HepG2 (cell line): Measurements from ENCODE around the gene ZDHHC15. TPM values are rescaled to one million over a fixed set of nuclear protein-coding genes. Genes with fewer than 3 reads are reported as not detected.
"Not testable (repeated sequence)": the region's sequence is repeated elsewhere in the genome, so short reads cannot be mapped to it uniquely, and the experiment has no call there.

Source experiments
- ATAC-seq: fragments of 200-7000 bp; cut with Tn5 transposase; 3 replicates; pipeline ENCODE4 v1.9.1; 2020; ENCODE audit warnings: mild to moderate bottlenecking, moderate library complexity
- BruUV-seq: library from RNA; stranded (reverse); fragments of 400-500 nt; replicated peaks from 2 replicates; lab custom pipeline; 2021; lab: Mats Ljungman, UMichigan
- CTCF ChIA-PET: fragments of 300-600 bp; formaldehyde crosslinking; extraction: SDS; loops from one replicate; lab custom pipeline; 2021; ENCODE audit warnings: low total read pairs, inconsistent platforms, low intra/inter-chr PET ratio; lab: Yijun Ruan, JAX
- POLR2A ChIA-PET: fragments of 350-600 bp; sonication (Branson Sonifier 250); formaldehyde crosslinking; loops from one replicate; lab custom pipeline; 2020; ENCODE audit warnings: antibody characterized with exemption, inconsistent platforms; lab: Yijun Ruan, JAX
- DNase-seq: peaks from one replicate; pipeline ENCODE4 v3.0.0-alpha.2; 2015; ENCODE audit warnings: low spot score
- FAIRE-seq: peaks from 3 replicates; lab custom pipeline; 2011; peaks lifted over from hg19 to GRCh38; lab: Jason Lieb, UNC
- H2AFZ ChIP-seq: one replicate; pipeline ENCODE4 v1.6.1; 2011; ENCODE audit warnings: low read length, inconsistent platforms
- H3K27ac ChIP-seq: fragments of 300-600 bp; 3 replicates; pipeline ENCODE4 v1.8.0; 2011; ENCODE audit warnings: mixed run types, mild to moderate bottlenecking, mixed read lengths, low read length, inconsistent platforms; ENCODE audit not compliant: insufficient read depth; ENCODE audit errors: extremely low read length
- H3K27me3 ChIP-seq, 2 experiments: fragments of 200-600 bp in 1 of 2; 2 replicates in 1 of 2; 3 replicates in 1 of 2; pipeline versions ENCODE4 v1.6.0 to v1.8.0; 2011; ENCODE audit warnings: low read length in 2 of 2, mild to moderate bottlenecking in 2 of 2, moderate library complexity in 2 of 2, inconsistent platforms in 1 of 2; ENCODE audit not compliant: insufficient read depth in 2 of 2, control insufficient read depth in 1 of 2
- H3K36me3 ChIP-seq, 2 experiments: fragments of 200-600 bp in 1 of 2; replicated peaks in 1 of 2; 2 replicates in 1 of 2; 3 replicates in 1 of 2; pipeline versions ENCODE4 v1.5.1 to v1.8.0; 2011; ENCODE audit warnings: low read length in 2 of 2, inconsistent platforms in 1 of 2; ENCODE audit not compliant: insufficient read depth in 2 of 2, control insufficient read depth in 1 of 2
- H3K4me1 ChIP-seq: 2 replicates; pipeline ENCODE4 v1.5.1; 2012; ENCODE audit warnings: low read length, inconsistent platforms; ENCODE audit not compliant: insufficient read depth
- H3K4me2 ChIP-seq: 2 replicates; pipeline ENCODE4 v1.6.0; 2011; ENCODE audit warnings: low read depth, low read length, inconsistent platforms
- H3K4me3 ChIP-seq, 3 experiments: fragments of 200-600 bp in 1 of 3; sonication (generic), shearing (Covaris generic) in 1 of 3; replicated peaks in 1 of 3; 2 replicates each; pipeline ENCODE4 v1.5.1; 2011 to 2016; ENCODE audit warnings: low read length in 3 of 3, inconsistent platforms in 2 of 3, low read depth in 2 of 3, mild to moderate bottlenecking in 2 of 3, control low read depth in 1 of 3, mixed read lengths in 1 of 3; ENCODE audit not compliant: insufficient read depth in 1 of 3
- H3K79me2 ChIP-seq: one replicate; pipeline ENCODE4 v1.6.1; 2011; ENCODE audit warnings: low read length, inconsistent platforms; ENCODE audit not compliant: insufficient read depth
- H3K9ac ChIP-seq: 2 replicates; pipeline ENCODE4 v1.6.0; 2011; ENCODE audit warnings: mild to moderate bottlenecking, low read depth, low read length, inconsistent platforms; ENCODE audit not compliant: insufficient read depth
- H3K9me3 ChIP-seq: 2 replicates; pipeline ENCODE4 v1.5.1; 2012; ENCODE audit warnings: mild to moderate bottlenecking, low read length
- H4K20me1 ChIP-seq: 2 replicates; pipeline ENCODE4 v1.6.0; 2011; ENCODE audit warnings: inconsistent platforms, mild to moderate bottlenecking, low read length, moderate library complexity; ENCODE audit not compliant: insufficient read depth
- MAFF ChIP-seq: IDR thresholded peaks from 2 replicates; pipeline ENCODE4 v1.6.1; 2011; ENCODE audit warnings: low read depth, low read length, improper control_type of control experiment
- MAFK ChIP-seq, 2 experiments: IDR thresholded peaks in 1 of 2; conservative IDR thresholded peaks in 1 of 2; 2 replicates each; pipeline ENCODE4 v1.6.1; 2011; ENCODE audit warnings: improper control_type of control experiment in 2 of 2, low read length in 2 of 2
- PRMT3 ChIP-seq: sonication (generic); formaldehyde crosslinking; IDR thresholded peaks from 2 replicates; pipeline ENCODE4 v1.8.1; 2022; ENCODE audit warnings: low read depth, mild to moderate bottlenecking, moderate library complexity, missing genetic modification reagents, borderline replicate concordance
- RFXAP ChIP-seq: sonication (generic); formaldehyde crosslinking; IDR thresholded peaks from 2 replicates; pipeline ENCODE4 v1.4.0; 2020; ENCODE audit warnings: missing genetic modification reagents, borderline replicate concordance
- SUZ12 ChIP-seq: fragments of 150-350 bp; IDR thresholded peaks from 2 replicates; pipeline ENCODE4 v1.6.1; 2014; ENCODE audit warnings: low read depth, low read length
- ZNF639 ChIP-seq: conservative IDR thresholded peaks from 2 replicates; pipeline ENCODE4 v1.6.1; 2018; ENCODE audit warnings: missing genetic modification reagents
- WGBS: methylation state at CpG from one replicate; pipeline ENCODE4 v1.1.6; 2017; ENCODE audit warnings: low lambda C conversion rate; 5-methylcytosine and 5-hydroxymethylcytosine counted together
- in situ Hi-C: cut with HindIII; loops from 2 replicates; pipeline ENCODE4 v1.10.0; 2017; ENCODE audit warnings: low pct_unique_long_range_greater_than_20kb; ENCODE audit not compliant: extremely low pct_ligation_motif_present
- intact Hi-C: fragments of 100-400 bp; cut with micrococcal nuclease; formaldehyde crosslinking; loops from one replicate; pipeline ENCODE4 v1.10.0; 2022; ENCODE audit not compliant: unreplicated experiment
- polyA plus RNA-seq, 8 experiments: library from polyadenylated mRNA; depleted of rRNA in 3 of 8; stranded (reverse) in 7 of 8; unstranded in 1 of 8; fragments of >200 nt; fragmentation: Illumina TruSeq in 4 of 8; extraction: Trizol in 4 of 8; gene quantifications; 2 replicates each; pipeline versions ENCODE4 v1.2.1 to v1.2.3, GENCODE V29; 2011 to 2016; ENCODE audit warnings: low read depth in 4 of 8, missing spikeins in 1 of 8, mixed read lengths in 1 of 8; ENCODE audit not compliant: insufficient read depth in 1 of 8
- total RNA-seq, 5 experiments: library from RNA; depleted of rRNA; stranded (reverse); fragments of >200 nt; fragmentation: Illumina TruSeq; extraction: Trizol; gene quantifications; 2 replicates each; pipeline ENCODE4 v1.2.3, GENCODE V29; 2016; ENCODE audit warnings: low read depth in 1 of 5

Gene ZDHHC15
- total and polyA plus RNA-seq, 2 of the 13 experiments (the other 11 are each of a cell fraction or from before 2014, with no cell fraction given) = 0.20 TPM; not detected in 1

DNA sequence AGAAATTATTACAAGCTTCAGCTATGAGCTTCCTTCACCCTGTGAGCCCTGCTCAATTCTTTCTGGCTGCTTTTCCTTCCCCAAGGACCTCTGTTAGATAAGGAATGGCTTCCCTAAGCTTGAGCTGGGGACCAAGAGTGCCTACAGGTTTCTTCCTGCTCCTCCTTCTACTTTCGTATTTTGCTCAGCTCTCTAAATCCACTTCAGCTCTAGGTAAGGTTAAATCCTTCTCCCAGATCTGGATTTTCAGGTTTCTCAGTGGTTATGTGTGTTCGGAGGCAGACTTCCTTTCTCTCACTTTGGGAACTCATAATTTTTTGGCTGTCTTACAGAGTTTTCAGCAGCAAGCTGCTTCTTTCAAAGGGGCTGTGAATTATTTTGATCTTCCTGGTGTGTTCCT is 21.9 kb upstream of the ZDHHC15 start (continued):
- no peak for TF ChIP-seq ZNF639 (CRISPR knock-in tag)
- no peak for TF ChIP-seq SUZ12

DNA sequence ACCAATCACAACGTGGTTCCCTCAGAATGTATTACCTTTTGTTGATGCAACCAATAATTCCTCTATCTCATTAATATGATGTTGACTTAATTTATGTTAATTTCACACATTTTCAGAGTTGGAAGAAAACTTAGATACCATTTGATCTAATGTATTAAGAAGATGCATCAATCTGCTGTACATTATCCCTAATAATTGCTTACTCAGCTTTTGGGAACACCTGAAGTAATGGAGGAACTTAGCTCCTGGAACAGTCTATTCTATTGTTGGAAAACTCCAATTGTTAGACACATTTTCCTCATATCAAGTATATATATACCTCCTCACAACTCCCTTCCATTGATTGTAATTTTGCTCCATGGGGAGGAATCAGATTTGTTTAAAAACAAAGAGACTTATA is 38.9 kb downstream of the ZDHHC15 start:
- no peaks in the 10 kb centered on the region for H3K4me1 ChIP-seq
- H2AFZ ChIP-seq = no peak overlapping the region
- in situ Hi-C loops (no loop called here), intact Hi-C loops (no loop called here)
- no peak overlapping the region for H3K4me3 ChIP-seq
- CTCF ChIA-PET = no interaction called here
- no peak overlapping the region for H3K27ac ChIP-seq
- H3K79me2 ChIP-seq = no peaks in the 10 kb centered on the region
- H4K20me1 ChIP-seq = no peaks in the 10 kb centered on the region
- 0% methylated on average over 1 of the region's 1 CpG for WGBS
- FAIRE-seq = no peak
- no peak for DNase-seq
- H3K9me3 ChIP-seq = no peaks in the 10 kb centered on the region
- no peaks in the 10 kb centered on the region for H3K36me3 ChIP-seq
- H3K27me3 ChIP-seq = no peaks in the 10 kb centered on the region
- TF ChIP-seq PRMT3 (CRISPR knock-in tag) (no peak), RFXAP (CRISPR knock-in tag) (no peak), MAFF (peak; percentile 64), MAFK (conservative IDR thresholded peaks at IDR 0.05 in 1 of 2, IDR thresholded peaks at IDR 0.05 in 1 of 2; ENCODE audit: low read length in 2 of 2) (peak; percentile 14 to 66; a peak in 3 of 4 replicates)
- POLR2A ChIA-PET = no interaction called here
- ATAC-seq = no peak
- no TSS peak for BruUV-seq
- H3K4me2 ChIP-seq = no peak overlapping the region
- no peak overlapping the region for H3K9ac ChIP-seq

- BruUV-seq, H3K27ac ChIP-seq, H3K4me2 ChIP-seq, H3K9ac ChIP-seq, H2AFZ ChIP-seq, intact Hi-C loops, CTCF ChIA-PET, H3K79me2 ChIP-seq, H3K4me1 ChIP-seq, ATAC-seq, H3K27me3 ChIP-seq, FAIRE-seq, H3K36me3 ChIP-seq, DNase-seq, POLR2A ChIA-PET, in situ Hi-C loops, H3K4me3 ChIP-seq, H3K9me3 ChIP-seq, H4K20me1 ChIP-seq: not testable (repeated sequence)
Observed at GRCh38 chrX:75461780-75462179, 61.1 kb downstream of the ZDHHC15 start.
